SH-SY5Y (cell line): Measurements from ENCODE around the gene CD82.

Source experiments
- GATA2 ChIP-seq: IDR thresholded peaks from 2 replicates; pipeline ENCODE4 v1.6.1; 2011; ENCODE audit warnings: mild to moderate bottlenecking, low read depth, low read length
- GATA3 ChIP-seq: IDR thresholded peaks from 2 replicates; pipeline ENCODE4 v1.6.1; 2011; ENCODE audit warnings: low read depth, mild to moderate bottlenecking, low read length, moderate library complexity

The CD82 gene

GRCh38 chr11:44565953-44566949 is 788 bp downstream of the CD82 start:
- TF ChIP-seq GATA2 (no peak), GATA3 (no peak)

GRCh38 chr11:44566952-44567875 is 1.8 kb downstream of the CD82 start:
- no peak for TF ChIP-seq GATA2
- TF ChIP-seq GATA3: no peak

- TF ChIP-seq GATA2 (no peak), GATA3 (no peak)
Observed at GRCh38 chr11:44567876-44568256, 2.4 kb downstream of the CD82 start.

- TF ChIP-seq GATA3 (no peak), GATA2 (no peak)
Observed at GRCh38 chr11:44568331-44568657, 2.8 kb downstream of the CD82 start.

GRCh38 chr11:44568658-44569473 is 3.4 kb downstream of the CD82 start:
- no peak for TF ChIP-seq GATA2
- TF ChIP-seq GATA3: no peak

GRCh38 chr11:44570411-44571155 is 5.1 kb downstream of the CD82 start:
- TF ChIP-seq GATA2 (no peak), GATA3 (no peak)

GRCh38 chr11:44571871-44572270 is 6.4 kb downstream of the CD82 start:
- TF ChIP-seq GATA2 (no peak), GATA3 (no peak)

- no peak for TF ChIP-seq GATA2
- no peak for TF ChIP-seq GATA3
Observed at GRCh38 chr11:44572436-44572835, 7.0 kb downstream of the CD82 start.

GRCh38 chr11:44572884-44573283 is 7.4 kb downstream of the CD82 start:
- TF ChIP-seq GATA3 (no peak), GATA2 (no peak)

- TF ChIP-seq GATA3 (no peak), GATA2 (no peak)
Observed at GRCh38 chr11:44573333-44573732, 7.9 kb downstream of the CD82 start.

- TF ChIP-seq GATA3 (no peak), GATA2 (no peak)
Observed at GRCh38 chr11:44574610-44575287, 9.3 kb downstream of the CD82 start.

- TF ChIP-seq GATA3 (no peak), GATA2 (no peak)
Observed at GRCh38 chr11:44575288-44575672, 9.8 kb downstream of the CD82 start.
